OCI-LY1 (cell line): ENCODE measurements around the gene MYO3B.

Experiments used
- CTCF ChIP-seq: fragments of 200-600 bp; sonication (generic), shearing (Covaris generic); IDR thresholded peaks from 2 replicates; pipeline ENCODE4 v1.5.1; 2017; ENCODE audit warnings: mild to moderate bottlenecking, antibody characterized with exemption, low read length, moderate library complexity, mixed read lengths
- EZH2 ChIP-seq: fragments of 200-600 bp; sonication (generic), shearing (Covaris generic); IDR thresholded peaks from 2 replicates; pipeline ENCODE4 v1.8.0; 2017; ENCODE audit warnings: borderline replicate concordance, mixed run types, mild to moderate bottlenecking, antibody characterized with exemption, low read length, moderate library complexity, mixed read lengths

GRCh38 chr2:170216981-170217380 is 39.0 kb downstream of the MYO3B start:
- TF ChIP-seq CTCF (no peak), EZH2 (no peak)
